ENCODE measurements around the gene PPP4R2.

The PPP4R2 gene

DNA sequence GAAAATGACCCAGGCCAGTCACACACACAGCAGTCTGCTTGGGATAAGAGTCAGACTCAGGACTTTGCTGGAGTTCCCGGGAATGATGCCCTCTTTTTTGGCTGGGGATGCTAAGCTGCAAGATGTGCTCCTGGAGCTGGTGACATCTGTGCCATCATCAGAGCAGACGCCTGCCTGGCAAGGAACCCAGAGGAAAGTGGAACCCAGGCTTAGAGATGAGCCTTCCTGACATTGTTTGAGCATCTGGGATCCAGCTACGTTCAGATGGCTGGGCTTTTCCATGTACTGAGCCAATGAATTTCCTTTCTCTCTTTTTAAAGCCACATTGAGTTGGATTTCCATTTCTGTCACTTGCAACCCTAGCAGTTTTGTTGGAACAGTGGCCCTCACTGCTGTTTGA lies 118.1 kb downstream of the PPP4R2 start:
- no peak overlapping the region for H3K4me3 ChIP-seq (replicated peaks in 1 of 2; ENCODE audit: low read depth in 2 of 2, low read length in 2 of 2)
- TF ChIP-seq, protein P1, sequence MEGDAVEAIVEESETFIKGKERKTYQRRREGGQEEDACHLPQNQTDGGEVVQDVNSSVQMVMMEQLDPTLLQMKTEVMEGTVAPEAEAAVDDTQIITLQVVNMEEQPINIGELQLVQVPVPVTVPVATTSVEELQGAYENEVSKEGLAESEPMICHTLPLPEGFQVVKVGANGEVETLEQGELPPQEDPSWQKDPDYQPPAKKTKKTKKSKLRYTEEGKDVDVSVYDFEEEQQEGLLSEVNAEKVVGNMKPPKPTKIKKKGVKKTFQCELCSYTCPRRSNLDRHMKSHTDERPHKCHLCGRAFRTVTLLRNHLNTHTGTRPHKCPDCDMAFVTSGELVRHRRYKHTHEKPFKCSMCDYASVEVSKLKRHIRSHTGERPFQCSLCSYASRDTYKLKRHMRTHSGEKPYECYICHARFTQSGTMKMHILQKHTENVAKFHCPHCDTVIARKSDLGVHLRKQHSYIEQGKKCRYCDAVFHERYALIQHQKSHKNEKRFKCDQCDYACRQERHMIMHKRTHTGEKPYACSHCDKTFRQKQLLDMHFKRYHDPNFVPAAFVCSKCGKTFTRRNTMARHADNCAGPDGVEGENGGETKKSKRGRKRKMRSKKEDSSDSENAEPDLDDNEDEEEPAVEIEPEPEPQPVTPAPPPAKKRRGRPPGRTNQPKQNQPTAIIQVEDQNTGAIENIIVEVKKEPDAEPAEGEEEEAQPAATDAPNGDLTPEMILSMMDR (IDR thresholded peaks at IDR 0.05; ENCODE audit: low read depth, low read length) = no peak

DNA sequence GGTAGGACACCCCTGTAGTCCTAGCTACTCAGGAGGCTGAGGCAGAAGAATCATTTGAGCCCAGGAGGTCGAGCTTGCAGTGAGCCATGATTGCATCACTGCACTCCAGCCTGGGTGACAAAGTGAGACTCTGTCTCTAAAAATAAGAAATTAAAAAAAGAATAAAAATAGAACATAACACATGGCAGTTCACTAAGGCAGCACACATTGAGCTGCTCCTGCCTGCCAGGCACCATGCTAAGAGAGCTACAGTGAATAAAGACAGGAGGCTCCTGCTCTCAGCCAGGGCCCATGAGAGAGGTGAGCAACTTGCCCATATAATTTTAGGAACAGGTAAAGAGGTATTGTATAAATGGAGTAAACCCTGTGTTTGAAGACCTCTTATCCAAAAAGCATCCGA lies 119.2 kb downstream of the PPP4R2 start:
- DNase-seq (ENCODE audit: low read depth in 2 of 2) = no peak
- TF ChIP-seq, protein P1 (IDR thresholded peaks at IDR 0.05; ENCODE audit: low read depth, low read length) = no peak
- H3K4me3 ChIP-seq (replicated peaks in 1 of 2; ENCODE audit: low read depth in 2 of 2, low read length in 2 of 2) = no peak overlapping the region

More for the DNA sequence above, 118.1 kb downstream of the PPP4R2 start:
- no peak for DNase-seq (ENCODE audit: low read depth in 2 of 2)
